WTC11 (cell line): ENCODE measurements around the gene RBM43. TPM values are rescaled to one million over a fixed set of nuclear protein-coding genes. Genes with fewer than 3 reads are reported as not detected.

Experiments used
- ATAC-seq: fragments of 200-7000 bp; cut with Tn5 transposase; 2 replicates; pipeline ENCODE4 v1.10.0; 2021; ENCODE audit warnings: mild to moderate bottlenecking, moderate library complexity
- CTCF ChIA-PET: fragments of 300-600 bp; sonication (Branson Sonifier 250); formaldehyde crosslinking; loops from one replicate; lab custom pipeline; 2021; ENCODE audit warnings: antibody characterized with exemption; lab: Charles Lee
- POLR2A ChIA-PET: fragments of 350-600 bp; sonication (Branson Sonifier 250); formaldehyde crosslinking; loops from one replicate; lab custom pipeline; 2021; ENCODE audit warnings: antibody characterized with exemption; lab: Charles Lee
- DNase-seq: peaks from one replicate; pipeline ENCODE4 v3.0.0; 2021; ENCODE audit warnings: low spot score
- H3K27ac Mint-ChIP-seq: 2 replicates; pipeline ENCODE4 v1.8.0; 2021; ENCODE audit warnings: mixed read lengths
- H3K27me3 Mint-ChIP-seq: 2 replicates; pipeline ENCODE4 v1.8.0; 2021; ENCODE audit warnings: low read depth, mild to moderate bottlenecking, moderate library complexity, mixed read lengths
- H3K36me3 Mint-ChIP-seq: 2 replicates; pipeline ENCODE4 v1.8.0; 2021; ENCODE audit warnings: mixed read lengths
- H3K4me1 Mint-ChIP-seq: 2 replicates; pipeline ENCODE4 v1.8.0; 2022; ENCODE audit warnings: mixed read lengths
- H3K4me3 Mint-ChIP-seq: 2 replicates; pipeline ENCODE4 v1.8.0; 2021; ENCODE audit warnings: mild to moderate bottlenecking, moderate library complexity, mixed read lengths
- H3K9me3 Mint-ChIP-seq: 2 replicates; pipeline ENCODE4 v1.8.0; 2021; ENCODE audit warnings: mixed read lengths
- CBFB ChIP-seq: sonication (generic); formaldehyde crosslinking; IDR thresholded peaks from 2 replicates; pipeline ENCODE4 v1.8.1; 2022; ENCODE audit warnings: mild to moderate bottlenecking, low read depth, missing genetic modification reagents
- CREM ChIP-seq: sonication (generic); formaldehyde crosslinking; IDR thresholded peaks from 2 replicates; pipeline ENCODE4 v1.8.1; 2022; ENCODE audit warnings: mild to moderate bottlenecking, missing genetic modification reagents, moderate library complexity
- NFE2L1 ChIP-seq: sonication (generic); formaldehyde crosslinking; IDR thresholded peaks from 2 replicates; pipeline ENCODE4 v1.8.1; 2023; ENCODE audit warnings: missing genetic modification reagents
- NR2C2 ChIP-seq: sonication (generic); formaldehyde crosslinking; IDR thresholded peaks from 2 replicates; pipeline ENCODE4 v1.8.0; 2022; ENCODE audit warnings: mild to moderate bottlenecking, missing genetic modification reagents
- PRRX2 ChIP-seq: fragments of 250-450 bp; sonication (Bioruptor Pico); IDR thresholded peaks from 2 replicates; pipeline ENCODE4 v1.8.0; 2021; ENCODE audit warnings: mild to moderate bottlenecking
- RELA ChIP-seq: sonication (generic); formaldehyde crosslinking; IDR thresholded peaks from 2 replicates; pipeline ENCODE4 v1.8.1; 2022; ENCODE audit warnings: missing genetic modification reagents, mild to moderate bottlenecking, borderline replicate concordance
- RORB ChIP-seq: fragments of 250-450 bp; sonication (Bioruptor Pico); IDR thresholded peaks from 2 replicates; pipeline ENCODE4 v1.9.0; 2021; ENCODE audit warnings: mild to moderate bottlenecking
- TEAD4 ChIP-seq: sonication (generic); formaldehyde crosslinking; IDR thresholded peaks from 2 replicates; pipeline ENCODE4 v1.8.0; 2022; ENCODE audit warnings: mild to moderate bottlenecking, missing genetic modification reagents
- ZBTB21 ChIP-seq: sonication (generic); formaldehyde crosslinking; IDR thresholded peaks from 2 replicates; pipeline ENCODE4 v1.8.1; 2023; ENCODE audit warnings: mild to moderate bottlenecking, missing genetic modification reagents, borderline replicate concordance
- ZNF416 ChIP-seq: fragments of 250-450 bp; sonication (Bioruptor Pico); IDR thresholded peaks from 2 replicates; pipeline ENCODE4 v1.9.0; 2021; ENCODE audit warnings: mild to moderate bottlenecking, inconsistent platforms
- ZNF671 ChIP-seq: fragments of 250-450 bp; sonication (Bioruptor Pico); IDR thresholded peaks from 2 replicates; pipeline ENCODE4 v1.8.0; 2021; ENCODE audit warnings: mild to moderate bottlenecking
- total RNA-seq: library from RNA; stranded (reverse); gene quantifications from 3 replicates; pipeline ENCODE4 v1.2.3, GENCODE V29; 2021
- TF ChIP-seq, protein P1 (sequence below): sonication (generic); formaldehyde crosslinking; IDR thresholded peaks from 2 replicates; pipeline ENCODE4 v1.8.0; 2023; ENCODE audit warnings: missing genetic modification reagents, mild to moderate bottlenecking, borderline replicate concordance
- TF ChIP-seq, protein P2 (sequence below): sonication (generic); formaldehyde crosslinking; IDR thresholded peaks from 2 replicates; pipeline ENCODE4 v1.8.1; 2022; ENCODE audit warnings: low read depth, mild to moderate bottlenecking, moderate library complexity, missing genetic modification reagents, borderline replicate concordance
- TF ChIP-seq, protein P3 (sequence below): fragments of 200-600 bp; IDR thresholded peaks from 2 replicates; pipeline ENCODE4 v1.8.0; 2022; ENCODE audit warnings: antibody characterized with exemption
- TF ChIP-seq, protein P4 (sequence below): sonication (generic); formaldehyde crosslinking; IDR thresholded peaks from 2 replicates; pipeline ENCODE4 v1.8.0; 2023; ENCODE audit warnings: mild to moderate bottlenecking, missing genetic modification reagents
- TF ChIP-seq, protein P5 (sequence below): sonication (generic); formaldehyde crosslinking; IDR thresholded peaks from 2 replicates; pipeline ENCODE4 v1.8.0; 2022; ENCODE audit warnings: mild to moderate bottlenecking, missing genetic modification reagents
- TF ChIP-seq, protein P6 (sequence below): sonication (generic); formaldehyde crosslinking; IDR thresholded peaks from 2 replicates; pipeline ENCODE4 v1.8.1; 2023; ENCODE audit warnings: mild to moderate bottlenecking, missing genetic modification reagents, borderline replicate concordance

Gene RBM43
- total RNA-seq, 1 experiment from 2014 or later, result 2.8 TPM

DNA sequence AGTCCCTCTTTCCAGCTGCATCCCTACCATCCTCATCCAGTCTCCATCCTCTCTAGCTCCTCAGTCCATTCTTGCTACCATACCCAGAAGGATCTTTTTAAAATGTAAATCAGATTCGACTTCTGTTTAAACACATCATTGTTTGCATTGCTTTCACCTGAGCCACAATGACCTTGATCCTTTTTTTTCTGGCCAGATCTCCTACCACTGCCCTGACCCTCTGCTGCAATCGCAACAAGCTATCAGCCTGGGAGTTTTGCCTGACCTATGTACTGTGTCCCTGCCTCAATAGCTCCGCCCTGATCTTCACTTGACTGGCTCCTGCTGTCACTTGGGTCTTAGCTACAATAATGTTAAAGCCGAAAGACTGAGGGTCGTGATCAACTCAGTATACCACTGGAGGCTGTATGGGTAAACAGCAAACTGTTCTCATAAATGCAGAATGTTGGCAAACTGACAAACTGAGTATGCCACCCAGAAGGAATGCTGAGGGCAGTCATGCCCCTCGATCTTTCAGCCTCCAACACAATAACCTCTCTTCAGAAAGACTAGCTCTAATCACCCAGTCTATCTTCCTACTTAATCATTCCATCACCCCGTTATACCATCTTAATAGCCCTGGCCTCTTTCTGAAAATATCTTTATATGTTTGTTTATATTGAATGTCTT is 2.6 kb upstream of the RBM43 start:
- DNase-seq (no peak), ATAC-seq (peak; percentile 50)
- Mint-ChIP-seq H3K27me3 (no peaks in the 10 kb centered on the region; the same call in 1 of the 2 replicates), H3K4me1 (peaks cover 36% of the 10 kb centered on the region), H3K4me3 (no peak overlapping the region), H3K27ac (no peak overlapping the region; the same call in 1 of the 2 replicates), H3K9me3 (peaks cover 10% of the 10 kb centered on the region), H3K36me3 (0 out of 2 replicates have a peak, but pooled peaks cover 4% of the 10 kb centered on the region)
- TF ChIP-seq NR2C2 (no peak), RORB (CRISPR knock-in tag) (no peak), ZNF671 (CRISPR knock-in tag) (no peak), NFE2L1 (no peak), CBFB (CRISPR knock-in tag) (no peak)
- TF ChIP-seq, protein P1, sequence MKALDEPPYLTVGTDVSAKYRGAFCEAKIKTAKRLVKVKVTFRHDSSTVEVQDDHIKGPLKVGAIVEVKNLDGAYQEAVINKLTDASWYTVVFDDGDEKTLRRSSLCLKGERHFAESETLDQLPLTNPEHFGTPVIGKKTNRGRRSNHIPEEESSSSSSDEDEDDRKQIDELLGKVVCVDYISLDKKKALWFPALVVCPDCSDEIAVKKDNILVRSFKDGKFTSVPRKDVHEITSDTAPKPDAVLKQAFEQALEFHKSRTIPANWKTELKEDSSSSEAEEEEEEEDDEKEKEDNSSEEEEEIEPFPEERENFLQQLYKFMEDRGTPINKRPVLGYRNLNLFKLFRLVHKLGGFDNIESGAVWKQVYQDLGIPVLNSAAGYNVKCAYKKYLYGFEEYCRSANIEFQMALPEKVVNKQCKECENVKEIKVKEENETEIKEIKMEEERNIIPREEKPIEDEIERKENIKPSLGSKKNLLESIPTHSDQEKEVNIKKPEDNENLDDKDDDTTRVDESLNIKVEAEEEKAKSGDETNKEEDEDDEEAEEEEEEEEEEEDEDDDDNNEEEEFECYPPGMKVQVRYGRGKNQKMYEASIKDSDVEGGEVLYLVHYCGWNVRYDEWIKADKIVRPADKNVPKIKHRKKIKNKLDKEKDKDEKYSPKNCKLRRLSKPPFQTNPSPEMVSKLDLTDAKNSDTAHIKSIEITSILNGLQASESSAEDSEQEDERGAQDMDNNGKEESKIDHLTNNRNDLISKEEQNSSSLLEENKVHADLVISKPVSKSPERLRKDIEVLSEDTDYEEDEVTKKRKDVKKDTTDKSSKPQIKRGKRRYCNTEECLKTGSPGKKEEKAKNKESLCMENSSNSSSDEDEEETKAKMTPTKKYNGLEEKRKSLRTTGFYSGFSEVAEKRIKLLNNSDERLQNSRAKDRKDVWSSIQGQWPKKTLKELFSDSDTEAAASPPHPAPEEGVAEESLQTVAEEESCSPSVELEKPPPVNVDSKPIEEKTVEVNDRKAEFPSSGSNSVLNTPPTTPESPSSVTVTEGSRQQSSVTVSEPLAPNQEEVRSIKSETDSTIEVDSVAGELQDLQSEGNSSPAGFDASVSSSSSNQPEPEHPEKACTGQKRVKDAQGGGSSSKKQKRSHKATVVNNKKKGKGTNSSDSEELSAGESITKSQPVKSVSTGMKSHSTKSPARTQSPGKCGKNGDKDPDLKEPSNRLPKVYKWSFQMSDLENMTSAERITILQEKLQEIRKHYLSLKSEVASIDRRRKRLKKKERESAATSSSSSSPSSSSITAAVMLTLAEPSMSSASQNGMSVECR (CRISPR knock-in tag), result no peak
- TF ChIP-seq, protein P2, sequence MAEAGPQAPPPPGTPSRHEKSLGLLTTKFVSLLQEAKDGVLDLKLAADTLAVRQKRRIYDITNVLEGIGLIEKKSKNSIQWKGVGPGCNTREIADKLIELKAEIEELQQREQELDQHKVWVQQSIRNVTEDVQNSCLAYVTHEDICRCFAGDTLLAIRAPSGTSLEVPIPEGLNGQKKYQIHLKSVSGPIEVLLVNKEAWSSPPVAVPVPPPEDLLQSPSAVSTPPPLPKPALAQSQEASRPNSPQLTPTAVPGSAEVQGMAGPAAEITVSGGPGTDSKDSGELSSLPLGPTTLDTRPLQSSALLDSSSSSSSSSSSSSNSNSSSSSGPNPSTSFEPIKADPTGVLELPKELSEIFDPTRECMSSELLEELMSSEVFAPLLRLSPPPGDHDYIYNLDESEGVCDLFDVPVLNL (CRISPR knock-in tag), result no peak
- ChIA-PET CTCF (interaction anchor here (0.9 to 1.5 kb wide), 2 partner anchors 25 to 145 kb away, joined by 6 to 12 read pairs; partner anchors contain the start of gene RIF1), POLR2A (interaction anchor here (0.6 kb wide), 1 partner anchor 157 kb away, joined by 4 read pairs; no protein-coding TSS in a partner anchor)

DNA sequence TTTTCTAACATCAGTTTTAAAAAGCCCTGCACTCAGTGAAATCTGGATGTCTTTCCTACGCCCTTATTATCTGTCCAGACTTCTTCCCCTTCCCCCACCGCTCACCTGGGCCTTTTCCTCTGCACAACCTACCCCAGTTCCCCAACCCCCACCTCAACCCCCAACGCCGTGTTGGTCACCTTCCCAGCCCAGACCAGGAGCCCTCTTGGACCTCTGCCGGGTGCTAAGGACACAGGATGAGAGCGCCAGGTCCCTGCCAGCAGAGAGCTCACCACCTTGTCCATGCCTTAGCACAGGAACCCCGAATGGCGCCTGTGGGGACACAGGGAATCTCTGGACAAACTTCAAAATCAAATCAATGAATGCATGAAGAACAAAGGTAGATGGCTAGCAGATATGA is 966 bp upstream of the RBM43 start:
- ATAC-seq (no peak), DNase-seq (peak; percentile 16)
- ChIA-PET CTCF (no interaction called here), POLR2A (no interaction called here)
- peaks cover 4% of the 10 kb centered on the region for H3K9me3 Mint-ChIP-seq
- H3K27ac Mint-ChIP-seq, result no peak overlapping the region
- H3K36me3 Mint-ChIP-seq, result 0 out of 2 replicates have a peak, but pooled peaks cover under 1% of the 10 kb centered on the region
- H3K27me3 Mint-ChIP-seq, result no peaks in the 10 kb centered on the region; the same call in 1 of the 2 replicates
- H3K4me1 Mint-ChIP-seq, result peaks cover 36% of the 10 kb centered on the region
- peak overlapping the region; percentile 18; the same call in 1 of the 2 replicates for H3K4me3 Mint-ChIP-seq
- TF ChIP-seq CREM (CRISPR knock-in tag) (no peak), RELA (CRISPR knock-in tag) (no peak), TEAD4 (no peak), ZBTB21 (CRISPR knock-in tag) (no peak), ZNF416 (CRISPR knock-in tag) (no peak), PRRX2 (CRISPR knock-in tag) (no peak)
- TF ChIP-seq, protein P3, sequence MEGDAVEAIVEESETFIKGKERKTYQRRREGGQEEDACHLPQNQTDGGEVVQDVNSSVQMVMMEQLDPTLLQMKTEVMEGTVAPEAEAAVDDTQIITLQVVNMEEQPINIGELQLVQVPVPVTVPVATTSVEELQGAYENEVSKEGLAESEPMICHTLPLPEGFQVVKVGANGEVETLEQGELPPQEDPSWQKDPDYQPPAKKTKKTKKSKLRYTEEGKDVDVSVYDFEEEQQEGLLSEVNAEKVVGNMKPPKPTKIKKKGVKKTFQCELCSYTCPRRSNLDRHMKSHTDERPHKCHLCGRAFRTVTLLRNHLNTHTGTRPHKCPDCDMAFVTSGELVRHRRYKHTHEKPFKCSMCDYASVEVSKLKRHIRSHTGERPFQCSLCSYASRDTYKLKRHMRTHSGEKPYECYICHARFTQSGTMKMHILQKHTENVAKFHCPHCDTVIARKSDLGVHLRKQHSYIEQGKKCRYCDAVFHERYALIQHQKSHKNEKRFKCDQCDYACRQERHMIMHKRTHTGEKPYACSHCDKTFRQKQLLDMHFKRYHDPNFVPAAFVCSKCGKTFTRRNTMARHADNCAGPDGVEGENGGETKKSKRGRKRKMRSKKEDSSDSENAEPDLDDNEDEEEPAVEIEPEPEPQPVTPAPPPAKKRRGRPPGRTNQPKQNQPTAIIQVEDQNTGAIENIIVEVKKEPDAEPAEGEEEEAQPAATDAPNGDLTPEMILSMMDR, result no peak
- TF ChIP-seq, protein P4, sequence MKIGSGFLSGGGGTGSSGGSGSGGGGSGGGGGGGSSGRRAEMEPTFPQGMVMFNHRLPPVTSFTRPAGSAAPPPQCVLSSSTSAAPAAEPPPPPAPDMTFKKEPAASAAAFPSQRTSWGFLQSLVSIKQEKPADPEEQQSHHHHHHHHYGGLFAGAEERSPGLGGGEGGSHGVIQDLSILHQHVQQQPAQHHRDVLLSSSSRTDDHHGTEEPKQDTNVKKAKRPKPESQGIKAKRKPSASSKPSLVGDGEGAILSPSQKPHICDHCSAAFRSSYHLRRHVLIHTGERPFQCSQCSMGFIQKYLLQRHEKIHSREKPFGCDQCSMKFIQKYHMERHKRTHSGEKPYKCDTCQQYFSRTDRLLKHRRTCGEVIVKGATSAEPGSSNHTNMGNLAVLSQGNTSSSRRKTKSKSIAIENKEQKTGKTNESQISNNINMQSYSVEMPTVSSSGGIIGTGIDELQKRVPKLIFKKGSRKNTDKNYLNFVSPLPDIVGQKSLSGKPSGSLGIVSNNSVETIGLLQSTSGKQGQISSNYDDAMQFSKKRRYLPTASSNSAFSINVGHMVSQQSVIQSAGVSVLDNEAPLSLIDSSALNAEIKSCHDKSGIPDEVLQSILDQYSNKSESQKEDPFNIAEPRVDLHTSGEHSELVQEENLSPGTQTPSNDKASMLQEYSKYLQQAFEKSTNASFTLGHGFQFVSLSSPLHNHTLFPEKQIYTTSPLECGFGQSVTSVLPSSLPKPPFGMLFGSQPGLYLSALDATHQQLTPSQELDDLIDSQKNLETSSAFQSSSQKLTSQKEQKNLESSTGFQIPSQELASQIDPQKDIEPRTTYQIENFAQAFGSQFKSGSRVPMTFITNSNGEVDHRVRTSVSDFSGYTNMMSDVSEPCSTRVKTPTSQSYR (CRISPR knock-in tag), result no peak
- TF ChIP-seq, protein P5, sequence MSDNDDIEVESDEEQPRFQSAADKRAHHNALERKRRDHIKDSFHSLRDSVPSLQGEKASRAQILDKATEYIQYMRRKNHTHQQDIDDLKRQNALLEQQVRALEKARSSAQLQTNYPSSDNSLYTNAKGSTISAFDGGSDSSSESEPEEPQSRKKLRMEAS, result no peak
- TF ChIP-seq, protein P6, sequence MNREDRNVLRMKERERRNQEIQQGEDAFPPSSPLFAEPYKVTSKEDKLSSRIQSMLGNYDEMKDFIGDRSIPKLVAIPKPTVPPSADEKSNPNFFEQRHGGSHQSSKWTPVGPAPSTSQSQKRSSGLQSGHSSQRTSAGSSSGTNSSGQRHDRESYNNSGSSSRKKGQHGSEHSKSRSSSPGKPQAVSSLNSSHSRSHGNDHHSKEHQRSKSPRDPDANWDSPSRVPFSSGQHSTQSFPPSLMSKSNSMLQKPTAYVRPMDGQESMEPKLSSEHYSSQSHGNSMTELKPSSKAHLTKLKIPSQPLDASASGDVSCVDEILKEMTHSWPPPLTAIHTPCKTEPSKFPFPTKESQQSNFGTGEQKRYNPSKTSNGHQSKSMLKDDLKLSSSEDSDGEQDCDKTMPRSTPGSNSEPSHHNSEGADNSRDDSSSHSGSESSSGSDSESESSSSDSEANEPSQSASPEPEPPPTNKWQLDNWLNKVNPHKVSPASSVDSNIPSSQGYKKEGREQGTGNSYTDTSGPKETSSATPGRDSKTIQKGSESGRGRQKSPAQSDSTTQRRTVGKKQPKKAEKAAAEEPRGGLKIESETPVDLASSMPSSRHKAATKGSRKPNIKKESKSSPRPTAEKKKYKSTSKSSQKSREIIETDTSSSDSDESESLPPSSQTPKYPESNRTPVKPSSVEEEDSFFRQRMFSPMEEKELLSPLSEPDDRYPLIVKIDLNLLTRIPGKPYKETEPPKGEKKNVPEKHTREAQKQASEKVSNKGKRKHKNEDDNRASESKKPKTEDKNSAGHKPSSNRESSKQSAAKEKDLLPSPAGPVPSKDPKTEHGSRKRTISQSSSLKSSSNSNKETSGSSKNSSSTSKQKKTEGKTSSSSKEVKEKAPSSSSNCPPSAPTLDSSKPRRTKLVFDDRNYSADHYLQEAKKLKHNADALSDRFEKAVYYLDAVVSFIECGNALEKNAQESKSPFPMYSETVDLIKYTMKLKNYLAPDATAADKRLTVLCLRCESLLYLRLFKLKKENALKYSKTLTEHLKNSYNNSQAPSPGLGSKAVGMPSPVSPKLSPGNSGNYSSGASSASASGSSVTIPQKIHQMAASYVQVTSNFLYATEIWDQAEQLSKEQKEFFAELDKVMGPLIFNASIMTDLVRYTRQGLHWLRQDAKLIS (CRISPR knock-in tag), result no peak
